ENCODE data around the gene MIPOL1. TPM values are rescaled to one million over a fixed set of nuclear protein-coding genes. Genes with fewer than 3 reads are reported as not detected.

The MIPOL1 gene
- total RNA-seq, 1 donor, result 0.63 TPM

DNA sequence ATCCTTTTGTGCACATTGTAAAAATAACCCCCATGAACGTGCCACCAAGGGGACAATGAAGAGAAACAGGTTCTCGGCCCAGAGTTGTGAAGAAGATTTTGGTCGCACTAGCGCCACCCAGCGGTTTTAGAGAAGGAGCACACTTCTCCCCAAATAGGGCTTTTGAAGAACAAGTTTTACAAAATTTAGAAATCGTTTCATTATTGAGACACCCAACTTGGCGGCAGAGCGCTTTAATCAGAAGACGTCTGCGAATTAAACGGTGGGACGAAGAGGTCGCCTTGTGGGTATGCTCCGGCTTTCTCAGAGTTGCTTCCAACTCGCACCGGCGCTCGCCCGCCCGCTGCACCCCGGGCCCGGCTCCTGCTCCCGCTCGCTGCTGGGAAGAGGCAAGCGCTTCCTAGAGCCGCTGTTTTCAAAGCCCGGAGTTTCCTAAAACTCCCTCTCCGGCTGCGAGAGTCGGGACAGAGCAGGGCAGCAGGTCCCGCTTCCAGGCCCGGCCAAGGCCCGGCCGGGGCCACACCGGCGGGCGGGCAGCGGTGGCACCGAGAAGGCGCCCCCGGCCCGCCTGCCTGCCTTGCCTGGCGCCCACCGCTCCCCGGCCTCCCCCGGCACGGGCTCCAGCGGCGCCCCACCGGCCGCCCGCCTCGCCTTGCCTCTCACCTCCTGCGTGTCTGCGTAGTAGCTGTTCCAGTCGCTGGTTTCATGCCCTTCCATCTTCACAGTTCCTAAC, 396.7 kb downstream of the MIPOL1 start:
- Histone ChIP-seq H3K4me3 (ENCODE audit: low read length) (no peak overlapping the region), H3K9me3 (ENCODE audit: low read depth, low read length) (no peaks in the 10 kb centered on the region), H3K27me3 (ENCODE audit: insufficient read depth, low read length) (peaks cover 91% of the 10 kb centered on the region)

DNA sequence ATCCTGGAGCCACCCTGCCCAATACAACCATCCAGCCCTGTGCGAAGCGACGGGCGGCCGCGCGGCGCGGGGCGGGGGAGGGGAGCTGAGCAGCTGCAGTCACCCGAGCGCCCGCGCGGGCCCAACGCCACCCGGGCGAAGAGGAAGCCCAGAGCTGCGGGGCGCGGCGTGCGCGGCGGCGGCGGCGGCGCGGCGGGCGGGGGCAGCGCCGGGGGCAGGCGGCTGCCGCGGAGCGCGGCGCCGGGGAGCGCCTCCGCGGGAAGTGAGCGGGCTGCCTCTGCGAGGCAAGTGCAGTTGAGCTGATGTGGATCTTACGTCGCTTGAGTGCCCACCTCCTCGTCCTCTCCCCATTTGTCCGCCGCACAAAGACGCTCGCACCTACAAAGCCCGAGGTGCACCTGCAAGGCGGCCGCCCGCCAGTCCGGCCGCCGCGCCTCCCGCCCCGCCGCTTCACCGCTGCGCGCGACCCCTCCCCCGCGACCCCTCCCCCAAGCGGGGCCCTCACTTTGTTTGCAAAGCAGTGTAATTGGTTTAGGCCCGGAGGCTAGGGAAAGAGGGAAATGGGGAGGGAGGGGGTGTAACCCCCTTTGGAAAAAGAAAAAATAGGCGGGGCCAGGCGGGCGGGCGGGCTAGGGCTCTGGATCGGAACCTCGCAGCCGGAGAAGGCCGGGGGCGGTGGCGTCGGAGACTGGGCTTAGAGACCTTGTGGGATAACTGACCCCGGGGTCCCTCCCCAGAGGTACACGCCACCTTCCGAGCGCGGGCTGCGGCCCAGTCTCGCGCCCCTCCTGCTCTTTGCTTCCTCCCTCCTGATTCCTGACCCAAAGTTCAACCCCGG, 397.5 kb downstream of the MIPOL1 start, which contains the start of the genes FOXA1 and TTC6:
TSS of gene FOXA1 (minus strand) at position 279 of the 838 bp plus-strand sequence. CDS start at position 2, 277 bp downstream.
TSS of gene TTC6 (plus strand) at position 659 of the 838 bp plus-strand sequence. CDS start 26,436 bp downstream, outside the sequence.
- H3K4me1 ChIP-seq (ENCODE audit: insufficient read depth, low read length), result peaks cover 9% of the 10 kb centered on the region
- no peaks in the 10 kb centered on the region for H3K9me3 ChIP-seq (ENCODE audit: low read depth, low read length)
- no peak within 1 kb of the TSS for H3K4me3 ChIP-seq (ENCODE audit: low read length)
- H3K27me3 ChIP-seq (ENCODE audit: insufficient read depth, low read length), result peaks cover 92% of the 10 kb centered on the region

More for the DNA sequence above, 396.7 kb downstream of the MIPOL1 start:
- H3K4me1 ChIP-seq (ENCODE audit: insufficient read depth, low read length), result peaks cover 9% of the 10 kb centered on the region

DNA sequence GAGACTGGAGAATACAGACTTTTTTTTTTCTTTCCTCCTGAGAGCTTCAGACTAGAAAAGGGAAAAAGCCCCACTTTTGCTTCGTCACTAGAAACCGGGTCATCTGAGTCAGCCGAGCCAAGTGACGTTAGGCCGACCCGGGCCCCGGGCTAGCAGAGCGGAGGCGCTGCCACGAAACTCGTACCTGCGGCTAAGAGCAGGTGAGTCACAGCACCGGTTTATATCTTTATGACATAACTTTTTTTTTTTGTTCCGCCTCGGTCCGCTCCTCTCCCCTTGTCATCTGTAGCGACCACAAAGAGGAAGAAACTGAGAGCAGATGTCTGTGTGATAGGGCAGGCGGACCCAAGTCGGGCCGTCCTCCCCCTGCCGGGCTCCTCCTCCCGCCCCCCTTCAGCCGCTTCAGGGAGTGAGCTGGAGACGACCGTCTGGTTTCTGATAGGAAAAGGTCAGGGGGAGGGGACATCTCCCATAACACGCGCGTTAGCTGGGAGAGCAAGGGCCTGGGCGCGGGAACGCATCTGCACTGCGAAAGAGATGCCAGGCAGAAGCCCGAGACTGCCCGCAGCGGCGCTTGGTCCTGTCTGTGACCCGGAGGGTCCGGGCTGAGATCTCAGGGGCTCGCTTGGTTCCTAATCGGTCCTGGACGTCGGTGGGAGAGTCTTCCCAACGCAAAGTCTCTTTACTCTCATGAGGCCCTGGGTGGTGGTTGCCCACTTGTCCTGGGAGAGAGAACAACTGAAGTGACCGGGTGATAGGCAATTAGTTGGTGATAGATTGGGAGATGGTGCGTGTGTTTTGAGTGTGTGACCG, 398.3 kb downstream of the MIPOL1 start:
- peaks cover 9% of the 10 kb centered on the region for H3K4me1 ChIP-seq (ENCODE audit: insufficient read depth, low read length)
- H3K9me3 ChIP-seq (ENCODE audit: low read depth, low read length), result no peaks in the 10 kb centered on the region
- H3K27me3 ChIP-seq (ENCODE audit: insufficient read depth, low read length), result peaks cover 92% of the 10 kb centered on the region
- no peak overlapping the region for H3K4me3 ChIP-seq (ENCODE audit: low read length)

DNA sequence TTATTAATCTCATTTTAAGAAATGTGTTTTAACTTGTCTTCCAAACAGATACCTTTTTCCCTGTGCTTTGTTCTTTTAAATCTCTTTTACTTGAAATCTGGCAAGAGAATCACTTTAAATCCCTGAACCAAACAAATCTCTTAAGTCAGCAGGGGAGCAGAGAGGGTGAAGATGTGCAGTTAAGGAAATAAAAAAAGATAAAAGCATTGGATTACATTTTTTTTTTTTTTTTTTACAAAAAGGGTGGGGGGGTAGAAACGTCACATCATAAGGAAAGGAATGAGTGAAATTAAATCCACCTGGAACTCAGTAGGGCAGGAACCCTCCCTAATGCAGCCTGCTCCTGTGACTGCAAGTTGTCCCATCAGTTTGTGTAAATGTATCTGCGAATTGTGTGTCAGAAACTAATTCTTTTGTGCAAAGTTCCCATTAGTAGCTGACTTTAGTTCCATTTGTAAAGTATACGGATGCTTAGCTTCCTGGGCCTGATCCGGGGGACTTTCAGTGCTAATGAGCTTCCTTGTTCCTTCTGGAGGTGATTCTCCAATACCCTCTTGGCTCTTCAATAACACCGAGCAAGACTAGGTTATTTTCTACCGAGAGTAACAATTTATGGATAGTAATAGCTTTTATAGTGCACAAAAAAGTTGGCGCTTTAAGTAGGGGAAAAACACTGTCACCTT, 399.2 kb downstream of the MIPOL1 start:
- H3K9me3 ChIP-seq (ENCODE audit: low read depth, low read length), result no peaks in the 10 kb centered on the region
- H3K4me3 ChIP-seq (ENCODE audit: low read length), result no peak overlapping the region
- H3K27me3 ChIP-seq (ENCODE audit: insufficient read depth, low read length), result peaks cover 92% of the 10 kb centered on the region
- H3K4me1 ChIP-seq (ENCODE audit: insufficient read depth, low read length), result peaks cover 9% of the 10 kb centered on the region

DNA sequence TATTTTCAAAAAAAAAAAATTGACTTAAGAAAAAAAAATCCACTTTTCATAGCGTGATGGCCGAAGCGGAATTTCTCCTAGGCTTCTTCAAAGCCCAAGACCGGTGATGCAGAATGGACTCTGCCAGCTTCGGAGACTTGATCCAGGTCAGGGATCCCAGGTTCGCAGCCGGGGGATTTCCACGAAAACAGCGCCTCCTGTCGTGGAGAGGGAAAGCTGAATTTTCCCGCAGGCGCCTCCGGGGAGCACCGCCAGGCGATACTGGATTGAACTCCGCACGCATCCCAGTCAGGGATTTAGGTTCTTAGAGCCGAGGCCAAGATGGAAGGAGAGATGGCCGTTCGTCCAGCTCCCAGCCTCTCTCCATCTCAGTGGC, 399.8 kb downstream of the MIPOL1 start:
- Histone ChIP-seq H3K4me3 (ENCODE audit: low read length) (no peak overlapping the region), H3K9me3 (ENCODE audit: low read depth, low read length) (no peaks in the 10 kb centered on the region), H3K27me3 (ENCODE audit: insufficient read depth, low read length) (peaks cover 92% of the 10 kb centered on the region), H3K4me1 (ENCODE audit: insufficient read depth, low read length) (peaks cover 9% of the 10 kb centered on the region)

DNA sequence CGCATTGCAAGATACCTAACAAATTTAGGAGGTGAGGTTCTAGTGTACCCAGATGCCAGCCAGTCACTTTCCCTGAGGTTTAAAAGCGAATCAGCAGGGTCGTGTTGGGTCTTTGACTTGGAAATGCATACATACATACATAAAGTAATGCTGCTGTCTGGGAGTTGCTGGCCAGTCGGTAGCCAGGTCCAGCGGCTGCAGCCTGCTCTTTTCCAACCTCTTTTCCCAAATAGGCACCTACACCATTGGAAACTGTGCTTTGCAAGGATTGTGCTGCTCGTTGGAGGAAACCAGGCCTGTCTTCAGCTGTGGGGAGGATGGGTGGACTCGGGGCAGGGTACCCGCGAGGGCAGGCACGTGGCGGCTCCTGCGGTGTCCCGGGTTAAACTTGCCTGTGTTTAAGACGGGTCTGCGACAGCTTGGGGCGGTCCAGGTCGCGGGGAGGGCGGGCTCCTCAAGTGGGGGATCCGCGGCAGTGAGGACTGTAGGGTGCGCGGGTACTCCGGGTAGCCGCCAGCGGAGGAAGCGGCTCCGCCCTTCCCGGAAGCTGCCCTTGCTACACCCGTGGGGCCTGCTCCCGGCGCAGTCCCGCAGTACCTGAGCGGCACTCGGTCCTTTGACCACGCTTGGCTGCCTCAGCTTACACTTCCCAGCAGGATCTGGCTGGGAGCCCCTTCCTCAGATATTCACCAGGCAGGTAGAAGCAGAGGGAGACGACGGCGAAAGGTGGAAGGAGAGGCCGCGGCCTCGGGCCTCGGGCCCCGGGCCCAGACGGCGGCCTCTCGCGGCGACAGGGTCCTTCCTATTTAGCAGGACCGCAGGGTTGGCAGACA, 400.4 kb downstream of the MIPOL1 start:
- H3K27me3 ChIP-seq (ENCODE audit: insufficient read depth, low read length), result peaks cover 92% of the 10 kb centered on the region
- no peaks in the 10 kb centered on the region for H3K9me3 ChIP-seq (ENCODE audit: low read depth, low read length)
- peaks cover 9% of the 10 kb centered on the region for H3K4me1 ChIP-seq (ENCODE audit: insufficient read depth, low read length)
- no peak overlapping the region for H3K4me3 ChIP-seq (ENCODE audit: low read length)

DNA sequence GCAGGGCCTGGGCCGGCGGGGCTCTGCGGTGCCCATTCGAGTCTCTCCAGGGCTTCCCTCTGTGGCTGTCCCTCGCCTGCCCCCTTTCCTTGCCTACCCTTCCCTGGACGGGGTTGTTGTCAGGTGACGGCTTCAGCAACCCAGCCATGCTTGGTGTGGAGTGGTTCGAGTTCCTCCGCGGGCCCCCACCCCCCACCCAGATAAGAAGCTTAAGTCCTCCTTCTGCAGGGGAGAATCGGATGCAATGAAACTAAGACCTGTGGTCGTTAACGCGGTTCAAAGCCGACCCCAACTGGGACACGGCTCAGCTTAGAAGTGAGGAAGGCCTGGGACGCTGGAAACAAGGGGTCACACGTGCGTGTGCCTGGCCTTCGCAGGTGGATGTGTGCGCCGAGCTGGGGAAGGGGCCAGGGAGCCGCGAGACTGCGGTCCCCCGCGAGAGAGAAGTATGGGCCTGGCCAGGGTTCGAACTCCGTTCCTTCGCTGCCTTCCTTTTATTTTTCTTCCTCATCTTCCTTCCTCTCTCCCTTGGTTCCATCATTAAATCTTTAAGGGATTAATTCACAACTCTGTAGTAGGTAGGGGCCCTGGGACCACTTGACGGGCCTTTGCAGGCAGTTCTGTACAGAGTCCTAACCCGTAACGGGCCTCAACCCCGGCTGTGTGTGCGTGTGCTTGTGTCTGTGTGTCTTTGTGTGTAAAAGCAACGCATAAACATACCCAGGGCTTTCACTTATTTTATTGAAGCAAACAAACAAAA, 401.2 kb downstream of the MIPOL1 start:
- H3K27me3 ChIP-seq (ENCODE audit: insufficient read depth, low read length), result peaks cover 91% of the 10 kb centered on the region
- peaks cover 9% of the 10 kb centered on the region for H3K4me1 ChIP-seq (ENCODE audit: insufficient read depth, low read length)
- H3K4me3 ChIP-seq (ENCODE audit: low read length), result no peak overlapping the region
- no peaks in the 10 kb centered on the region for H3K9me3 ChIP-seq (ENCODE audit: low read depth, low read length)

DNA sequence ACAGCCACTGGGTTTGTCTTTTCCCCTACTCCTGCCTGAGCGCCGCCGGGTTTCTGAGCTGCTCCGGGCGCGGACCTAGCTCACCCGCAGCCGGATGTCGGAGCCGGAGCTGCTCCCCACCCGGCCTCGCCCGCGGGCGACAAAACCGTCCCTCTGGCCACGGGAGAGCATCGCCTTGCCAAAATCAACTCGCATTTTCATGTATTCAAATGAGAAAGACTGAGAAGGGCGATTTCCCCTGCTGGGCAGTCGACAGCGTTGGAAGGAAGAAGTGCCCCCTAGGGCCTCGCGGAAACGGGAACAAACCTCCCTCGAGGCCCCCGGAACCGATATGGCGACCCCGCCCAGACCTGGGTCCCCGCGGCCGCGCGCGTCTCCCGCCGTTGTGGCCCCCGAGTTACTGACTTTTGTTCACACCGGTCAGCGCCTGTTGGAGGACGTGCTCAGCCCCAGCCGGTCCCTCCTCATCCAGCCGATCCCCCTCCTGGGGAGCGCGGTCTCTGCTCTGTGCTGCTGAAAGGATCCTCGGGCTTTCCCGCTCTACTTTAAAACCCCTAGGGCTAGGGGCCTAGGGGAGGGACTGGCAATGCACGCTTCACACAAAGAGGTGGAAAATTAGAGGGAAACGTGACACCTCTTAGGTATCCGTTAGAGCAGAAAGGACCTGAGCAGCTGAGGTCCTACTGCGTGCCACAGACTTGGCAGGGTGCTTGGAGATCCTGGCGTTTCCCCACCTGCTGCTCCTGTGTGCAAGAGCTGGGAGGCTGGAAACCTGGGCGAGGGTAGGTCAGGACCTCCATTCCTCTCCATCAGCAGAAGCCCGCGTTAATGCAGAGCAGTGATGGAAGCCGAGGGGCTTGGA, 402.0 kb downstream of the MIPOL1 start:
- H3K4me3 ChIP-seq (ENCODE audit: low read length), result no peak overlapping the region
- H3K27me3 ChIP-seq (ENCODE audit: insufficient read depth, low read length), result peaks cover 84% of the 10 kb centered on the region
- H3K9me3 ChIP-seq (ENCODE audit: low read depth, low read length), result no peaks in the 10 kb centered on the region
- H3K4me1 ChIP-seq (ENCODE audit: insufficient read depth, low read length), result peaks cover 9% of the 10 kb centered on the region

DNA sequence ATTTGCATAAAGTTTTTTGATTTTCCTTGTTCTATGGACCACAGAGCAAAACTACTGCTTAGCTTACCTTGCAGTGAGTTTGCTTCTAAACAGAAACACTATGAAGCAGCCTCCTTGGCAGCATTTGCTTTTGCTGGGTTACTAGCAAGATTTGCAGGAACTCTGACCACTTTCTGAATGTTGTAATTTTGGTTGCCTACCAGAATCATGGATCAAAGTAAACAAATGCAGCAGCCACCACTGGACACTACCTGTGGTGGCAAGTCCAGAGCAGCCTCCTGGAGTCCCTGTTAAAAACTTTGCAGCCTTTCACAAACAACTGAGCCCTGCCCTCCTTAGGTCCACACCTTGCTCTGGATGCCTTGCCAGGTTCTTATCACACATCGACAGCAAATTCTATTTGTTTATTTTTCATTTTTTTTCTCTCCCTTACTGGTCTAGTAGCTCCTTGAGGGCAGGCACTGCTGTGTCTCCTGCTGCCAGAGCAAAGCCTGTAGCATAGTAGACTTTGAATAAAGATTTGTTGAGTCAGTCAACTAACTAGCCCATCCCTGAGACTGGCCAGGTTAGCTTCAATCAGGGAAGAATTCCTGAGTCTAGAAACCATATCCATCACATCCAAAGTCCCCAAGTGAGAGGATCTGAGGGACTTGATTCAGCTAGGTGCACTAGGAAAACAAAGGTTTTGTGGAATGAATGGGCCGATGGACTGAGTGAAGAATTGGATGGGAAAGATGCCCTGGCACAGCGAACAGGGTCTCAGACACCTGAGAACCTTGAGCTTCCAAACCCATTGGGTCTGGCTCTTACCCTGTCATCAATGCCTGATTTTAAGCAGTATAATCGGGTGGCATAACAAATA, 403.4 kb downstream of the MIPOL1 start:
- no peak overlapping the region for H3K4me3 ChIP-seq (ENCODE audit: low read length)
- H3K9me3 ChIP-seq (ENCODE audit: low read depth, low read length), result no peaks in the 10 kb centered on the region
- H3K27me3 ChIP-seq (ENCODE audit: insufficient read depth, low read length), result peaks cover 77% of the 10 kb centered on the region
- peaks cover 2% of the 10 kb centered on the region for H3K4me1 ChIP-seq (ENCODE audit: insufficient read depth, low read length)

DNA sequence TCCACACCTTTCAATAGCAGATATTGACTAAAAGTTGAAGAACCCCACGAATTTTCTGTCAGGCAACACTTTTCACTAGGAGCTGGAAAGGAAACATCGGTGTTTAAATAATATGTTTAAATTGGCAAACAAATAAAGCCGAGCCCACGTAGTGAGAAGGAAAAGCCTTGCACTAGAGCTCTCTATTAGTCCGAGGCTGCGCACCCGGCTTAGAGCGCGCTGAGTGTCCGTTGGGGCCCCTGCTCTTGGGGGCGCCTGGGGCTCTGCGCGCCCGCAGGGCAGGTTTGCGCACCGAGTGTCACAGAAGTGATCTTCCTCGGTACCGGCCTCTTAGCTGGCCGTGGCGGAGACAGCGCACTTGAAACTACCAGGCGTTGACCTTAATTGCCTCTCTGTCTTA, 404.1 kb downstream of the MIPOL1 start:
- Histone ChIP-seq H3K4me1 (ENCODE audit: insufficient read depth, low read length) (no peaks in the 10 kb centered on the region), H3K4me3 (ENCODE audit: low read length) (no peak overlapping the region), H3K9me3 (ENCODE audit: low read depth, low read length) (no peaks in the 10 kb centered on the region), H3K27me3 (ENCODE audit: insufficient read depth, low read length) (peaks cover 70% of the 10 kb centered on the region)
